HG03175 (cell line): ENCODE measurements around the gene MSANTD7.

Experiments used
- ATAC-seq: cut with Tn5 transposase; IDR thresholded peaks from one replicate; pipeline ENCODE4 v1.9.1; 2021; ENCODE audit warnings: mild to moderate bottlenecking, moderate library complexity; ENCODE audit not compliant: unreplicated experiment

The MSANTD7 gene

GRCh38 chr10:14879928-14880193 lies 41.8 kb downstream of the MSANTD7 start:
- no peak for ATAC-seq

GRCh38 chr10:14880229-14880628 lies 42.1 kb downstream of the MSANTD7 start:
- no peak for ATAC-seq

- ATAC-seq = no peak
Measured at GRCh38 chr10:14884082-14884481, 46.0 kb downstream of the MSANTD7 start.
